ENCODE measurements around the gene SLC7A8. TPM values are rescaled to one million over a fixed set of nuclear protein-coding genes. Genes with fewer than 3 reads are reported as not detected.
"Not testable (repeated sequence)": the region's sequence is repeated elsewhere in the genome, so short reads cannot be mapped to it uniquely, and the experiment has no call there.

Gene SLC7A8
- total RNA-seq, result 0.85 and 1.1 TPM in 2 replicates
- 0.16 TPM for total RNA-seq (2013)
- polyA plus RNA-seq, result 0.19 and 0.25 TPM in 2 replicates
- 0.50 and 0.51 TPM in 2 replicates for polyA minus RNA-seq

DNA sequence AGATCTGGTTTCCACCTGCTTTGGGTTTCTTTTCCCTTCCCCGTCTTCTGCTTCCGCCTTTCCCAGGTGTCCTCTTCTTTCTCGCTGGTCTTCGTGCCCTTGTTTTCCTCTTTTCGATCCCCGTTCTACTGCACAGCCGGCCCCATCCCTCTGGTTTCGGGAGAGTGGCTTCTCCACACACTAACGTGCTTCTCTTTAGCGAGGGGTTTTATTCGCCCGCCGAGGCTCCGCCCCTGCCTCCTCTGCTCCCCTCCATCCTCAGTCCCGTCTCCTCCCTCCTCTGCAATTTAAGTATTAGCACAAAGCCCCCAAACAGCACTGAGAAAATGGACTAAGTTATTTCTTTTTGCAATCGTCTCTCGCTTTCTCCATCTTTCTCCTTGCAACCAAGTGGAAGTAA is at the start of gene SLC7A8:
SLC7A8 (minus strand) TSS at position 182 of the 400 bp plus-strand sequence. CDS start 746 bp downstream, outside the sequence.
- Mint-ChIP-seq H3K27me3 (peaks cover 20% of the 10 kb centered on the region), H3K4me1 (no peaks in the 10 kb centered on the region), H3K9me3 (ENCODE audit: insufficient read depth) (no peaks in the 10 kb centered on the region), H3K4me3 (no peak within 1 kb of the TSS), H3K27ac (no peak within 1 kb of the TSS)
- Histone ChIP-seq H3K4me2 (replicated peaks; ENCODE audit: low read depth, low read length, poor library complexity, severe bottlenecking) (peak within 1 kb of the TSS; percentile 94), H3K36me3 (replicated peaks in 1 of 2; ENCODE audit: control extremely low read depth in 1 of 2, control insufficient read depth in 1 of 2, extremely low read depth in 1 of 2, insufficient read depth in 2 of 2, low read length in 1 of 2) (no peaks in the 10 kb centered on the region), H3K4me1 (ENCODE audit: control insufficient read depth in 2 of 2, insufficient read depth in 2 of 2, low read length in 2 of 2) (peaks cover 14 to 20% of the 10 kb centered on the region in 2 donors), H4K20me1 (ENCODE audit: control insufficient read depth, insufficient read depth, low read length, poor library complexity, severe bottlenecking) (no peaks in the 10 kb centered on the region), H3K79me2 (ENCODE audit: control insufficient read depth, insufficient read depth, low read length) (no peaks in the 10 kb centered on the region), H3K27ac (ENCODE audit: low read length in 2 of 2) (peak within 1 kb of the TSS in 1 of 2 donors; percentile 37), H3K4me3 (ENCODE audit: control extremely low read depth in 1 of 5, extremely low read depth in 1 of 5, insufficient read depth in 1 of 5, low read depth in 2 of 5, low read length in 4 of 5) (peak within 1 kb of the TSS; percentile 46 to 88 (median 74)), H3K27me3 (replicated peaks in 1 of 4; ENCODE audit: control extremely low read depth in 1 of 4, control insufficient read depth in 3 of 4, insufficient read depth in 4 of 4, low read length in 3 of 4) (peaks cover 0 to 21% (median 5%) of the 10 kb centered on the region in 4 experiments), H3K9me3 (ENCODE audit: control extremely low read depth in 1 of 3, control insufficient read depth in 2 of 3, insufficient read depth in 1 of 3, low read length in 2 of 3) (no peaks in the 10 kb centered on the region), H2AFZ (ENCODE audit: insufficient read depth, low read depth, low read length, poor library complexity, severe bottlenecking) (peak within 1 kb of the TSS; percentile 91), H3K9ac (ENCODE audit: low read length) (peak within 1 kb of the TSS; percentile 74)
- ATAC-seq (ENCODE audit: low read depth) (peak; percentile 53), DNase-seq (peak; percentile 42)
- ChIA-PET POLR2A (interaction anchor here (1.4 kb wide), 1 partner anchor 64 kb away, joined by 3 read pairs; no protein-coding TSS in a partner anchor), CTCF (interaction anchor here (1.4 to 12.2 kb wide), 4 partner anchors 61 to 211 kb away, joined by 3 to 249 read pairs (median 18); partner anchors contain the start of gene CEBPE)
- TF ChIP-seq, protein P1, sequence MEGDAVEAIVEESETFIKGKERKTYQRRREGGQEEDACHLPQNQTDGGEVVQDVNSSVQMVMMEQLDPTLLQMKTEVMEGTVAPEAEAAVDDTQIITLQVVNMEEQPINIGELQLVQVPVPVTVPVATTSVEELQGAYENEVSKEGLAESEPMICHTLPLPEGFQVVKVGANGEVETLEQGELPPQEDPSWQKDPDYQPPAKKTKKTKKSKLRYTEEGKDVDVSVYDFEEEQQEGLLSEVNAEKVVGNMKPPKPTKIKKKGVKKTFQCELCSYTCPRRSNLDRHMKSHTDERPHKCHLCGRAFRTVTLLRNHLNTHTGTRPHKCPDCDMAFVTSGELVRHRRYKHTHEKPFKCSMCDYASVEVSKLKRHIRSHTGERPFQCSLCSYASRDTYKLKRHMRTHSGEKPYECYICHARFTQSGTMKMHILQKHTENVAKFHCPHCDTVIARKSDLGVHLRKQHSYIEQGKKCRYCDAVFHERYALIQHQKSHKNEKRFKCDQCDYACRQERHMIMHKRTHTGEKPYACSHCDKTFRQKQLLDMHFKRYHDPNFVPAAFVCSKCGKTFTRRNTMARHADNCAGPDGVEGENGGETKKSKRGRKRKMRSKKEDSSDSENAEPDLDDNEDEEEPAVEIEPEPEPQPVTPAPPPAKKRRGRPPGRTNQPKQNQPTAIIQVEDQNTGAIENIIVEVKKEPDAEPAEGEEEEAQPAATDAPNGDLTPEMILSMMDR (IDR thresholded peaks at IDR 0.05), result no peak
- no peak for TF ChIP-seq EZH2 (IDR thresholded peaks at IDR 0.05; ENCODE audit: borderline replicate concordance, insufficient read depth, low read depth, low read length, poor library complexity, severe bottlenecking)
- under 1% methylated on average over 14 of the region's 17 CpGs for WGBS (ENCODE audit: insufficient coverage)
- intact Hi-C loops (cut with micrococcal nuclease), result no loop called here

DNA sequence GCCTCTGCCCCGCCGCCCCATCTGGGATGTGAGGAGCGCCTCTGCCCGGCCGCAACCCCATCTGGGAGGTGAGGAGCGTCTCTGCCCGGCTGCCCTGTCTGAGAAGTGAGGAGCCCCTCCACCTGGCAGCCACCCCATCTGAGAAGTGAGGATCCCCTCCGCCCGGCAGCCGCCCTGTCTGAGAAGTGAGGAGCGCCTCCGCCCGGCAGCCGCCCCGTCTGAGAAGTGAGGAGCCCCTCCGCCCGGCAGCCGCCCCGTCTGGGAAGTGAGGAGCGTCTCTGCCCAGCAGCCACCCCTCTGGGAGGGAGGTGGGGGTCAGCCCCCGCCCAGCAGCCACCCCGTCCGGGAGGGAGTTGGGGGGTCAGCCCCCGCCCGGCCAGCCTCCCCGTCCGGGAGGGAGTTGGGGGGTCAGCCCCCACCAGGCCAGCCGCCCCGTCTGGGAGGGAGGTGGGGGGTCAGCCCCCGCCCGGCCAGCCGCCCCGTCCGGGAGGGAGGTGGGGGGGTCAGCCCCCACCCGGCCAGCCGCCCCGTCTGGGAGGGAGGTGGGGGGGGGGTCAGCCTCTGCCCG is 48.9 kb upstream of the SLC7A8 start:
- H2AFZ ChIP-seq (ENCODE audit: insufficient read depth, low read depth, low read length, poor library complexity, severe bottlenecking); H3K27ac Mint-ChIP-seq; DNase-seq; H3K27me3 ChIP-seq (replicated peaks in 1 of 4; ENCODE audit: control extremely low read depth in 1 of 4, control insufficient read depth in 3 of 4, insufficient read depth in 4 of 4, low read length in 3 of 4); POLR2A ChIA-PET; H4K20me1 ChIP-seq (ENCODE audit: control insufficient read depth, insufficient read depth, low read length, poor library complexity, severe bottlenecking); H3K36me3 ChIP-seq (replicated peaks in 1 of 2; ENCODE audit: control extremely low read depth in 1 of 2, control insufficient read depth in 1 of 2, extremely low read depth in 1 of 2, insufficient read depth in 2 of 2, low read length in 1 of 2); ATAC-seq (ENCODE audit: low read depth); H3K9me3 Mint-ChIP-seq (ENCODE audit: insufficient read depth); intact Hi-C loops (cut with micrococcal nuclease); H3K9ac ChIP-seq (ENCODE audit: low read length); H3K4me1 Mint-ChIP-seq; H3K4me3 ChIP-seq (ENCODE audit: control extremely low read depth in 1 of 5, extremely low read depth in 1 of 5, insufficient read depth in 1 of 5, low read depth in 2 of 5, low read length in 4 of 5); H3K9me3 ChIP-seq (ENCODE audit: control extremely low read depth in 1 of 3, control insufficient read depth in 2 of 3, insufficient read depth in 1 of 3, low read length in 2 of 3); H3K4me2 ChIP-seq (replicated peaks; ENCODE audit: low read depth, low read length, poor library complexity, severe bottlenecking); CTCF ChIA-PET; H3K27ac ChIP-seq (ENCODE audit: low read length in 2 of 2); H3K27me3 Mint-ChIP-seq; H3K4me3 Mint-ChIP-seq; H3K4me1 ChIP-seq (ENCODE audit: control insufficient read depth in 2 of 2, insufficient read depth in 2 of 2, low read length in 2 of 2); H3K79me2 ChIP-seq (ENCODE audit: control insufficient read depth, insufficient read depth, low read length): not testable (repeated sequence)
- WGBS (ENCODE audit: insufficient coverage), result 97% methylated on average over 16 of the region's 38 CpGs

Measured in B cell (primary cell).